DOHH2 (cell line): ENCODE data around the gene RAC2.

ENCODE experiments used
- H3F3A ChIP-seq: fragments of 200-600 bp; sonication (generic), shearing (Covaris generic); 2 replicates; pipeline ENCODE4 v1.6.0; 2016; ENCODE audit warnings: antibody characterized with exemption, mild to moderate bottlenecking; ENCODE audit not compliant: control insufficient read depth, insufficient read depth
- H3K27ac ChIP-seq: fragments of 200-600 bp; sonication (generic); 2 replicates; pipeline ENCODE4 v1.5.1; 2014; ENCODE audit warnings: low read depth, mild to moderate bottlenecking, low read length, moderate library complexity
- H3K27me3 ChIP-seq: fragments of 200-600 bp; sonication (generic); 2 replicates; pipeline ENCODE4 v1.6.1; 2014; ENCODE audit warnings: mild to moderate bottlenecking, low read length, mixed read lengths; ENCODE audit not compliant: control insufficient read depth
- H3K36me3 ChIP-seq: fragments of 200-600 bp; sonication (generic); 2 replicates; pipeline ENCODE4 v1.6.1; 2014; ENCODE audit warnings: mild to moderate bottlenecking, low read length, moderate library complexity, mixed read lengths; ENCODE audit not compliant: control insufficient read depth
- H3K4me1 ChIP-seq: fragments of 200-600 bp; sonication (generic); 2 replicates; pipeline ENCODE4 v1.6.1; 2014; ENCODE audit warnings: mild to moderate bottlenecking, low read length, mixed read lengths; ENCODE audit not compliant: control insufficient read depth
- H3K4me2 ChIP-seq: fragments of 200-600 bp; sonication (generic); 2 replicates; pipeline ENCODE4 v1.6.0; 2014; ENCODE audit warnings: mild to moderate bottlenecking, low read length, moderate library complexity
- H3K4me3 ChIP-seq: fragments of 200-600 bp; sonication (generic); 2 replicates; pipeline ENCODE4 v1.5.1; 2014; ENCODE audit warnings: mild to moderate bottlenecking, low read length, mixed read lengths
- H3K79me2 ChIP-seq: fragments of 200-600 bp; sonication (generic); 2 replicates; pipeline ENCODE4 v1.6.1; 2014; ENCODE audit warnings: mild to moderate bottlenecking, low read length, mixed read lengths; ENCODE audit not compliant: control insufficient read depth
- H3K9me2 ChIP-seq: fragments of 200-600 bp; sonication (generic); replicated peaks from 2 replicates; pipeline ENCODE4 v1.6.1; 2014; ENCODE audit warnings: mild to moderate bottlenecking, low read length, mixed read lengths; ENCODE audit not compliant: control insufficient read depth
- H3K9me3 ChIP-seq: fragments of 200-600 bp; sonication (generic); 2 replicates; pipeline ENCODE4 v1.6.1; 2014; ENCODE audit warnings: antibody characterized with exemption, low read length, mixed read lengths; ENCODE audit not compliant: control insufficient read depth, insufficient read depth
- H4K20me1 ChIP-seq: fragments of 200-600 bp; sonication (generic); 2 replicates; pipeline ENCODE4 v1.6.0; 2014; ENCODE audit warnings: low read depth, mild to moderate bottlenecking, antibody characterized with exemption, low read length, moderate library complexity; ENCODE audit not compliant: control insufficient read depth, insufficient read depth
- EZH2phosphoT487 ChIP-seq: fragments of 200-600 bp; sonication (generic); IDR thresholded peaks from 2 replicates; pipeline ENCODE4 v1.6.1; 2017; ENCODE audit warnings: borderline replicate concordance, mild to moderate bottlenecking, antibody characterized with exemption, low read length, moderate library complexity, mixed read lengths
- TF ChIP-seq, protein P1 (sequence below): fragments of 200-600 bp; sonication (generic); IDR thresholded peaks from one replicate; pipeline ENCODE4 v1.5.1; 2014; ENCODE audit warnings: antibody characterized with exemption, mild to moderate bottlenecking, low read depth, low read length; ENCODE audit not compliant: poor library complexity, severe bottlenecking

Gene RAC2

DNA sequence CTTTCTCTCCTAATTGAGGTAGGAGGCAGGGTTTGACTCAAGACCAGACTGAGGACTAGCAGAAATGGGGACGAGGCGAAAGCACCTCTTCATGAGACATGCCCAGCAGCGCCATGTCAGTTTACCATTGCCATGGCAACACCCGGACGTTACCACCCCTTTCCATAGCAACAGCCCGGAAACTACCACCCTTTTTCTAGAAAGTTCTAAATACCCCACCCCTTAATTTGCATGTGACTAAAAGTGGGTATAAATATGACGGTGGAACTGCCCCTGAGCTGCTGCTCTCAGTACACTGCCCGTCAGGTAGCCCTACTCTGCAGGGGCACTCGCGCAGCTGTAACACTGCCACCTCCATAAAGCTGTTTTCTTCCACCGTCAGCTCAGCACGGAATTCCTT, 5.9 kb upstream of the RAC2 start:
- Histone ChIP-seq H3K4me1 (peaks cover 43% of the 10 kb centered on the region), H3K9me3 (no peaks in the 10 kb centered on the region), H3F3A (peaks cover 18% of the 10 kb centered on the region), H3K27ac (no peak overlapping the region), H3K36me3 (no peaks in the 10 kb centered on the region), H3K79me2 (no peaks in the 10 kb centered on the region), H4K20me1 (no peaks in the 10 kb centered on the region), H3K4me2 (no peak overlapping the region), H3K9me2 (no peaks in the 10 kb centered on the region), H3K27me3 (peaks cover 2% of the 10 kb centered on the region; the same call in 1 of the 2 replicates), H3K4me3 (no peak overlapping the region)
- TF ChIP-seq, protein P1, sequence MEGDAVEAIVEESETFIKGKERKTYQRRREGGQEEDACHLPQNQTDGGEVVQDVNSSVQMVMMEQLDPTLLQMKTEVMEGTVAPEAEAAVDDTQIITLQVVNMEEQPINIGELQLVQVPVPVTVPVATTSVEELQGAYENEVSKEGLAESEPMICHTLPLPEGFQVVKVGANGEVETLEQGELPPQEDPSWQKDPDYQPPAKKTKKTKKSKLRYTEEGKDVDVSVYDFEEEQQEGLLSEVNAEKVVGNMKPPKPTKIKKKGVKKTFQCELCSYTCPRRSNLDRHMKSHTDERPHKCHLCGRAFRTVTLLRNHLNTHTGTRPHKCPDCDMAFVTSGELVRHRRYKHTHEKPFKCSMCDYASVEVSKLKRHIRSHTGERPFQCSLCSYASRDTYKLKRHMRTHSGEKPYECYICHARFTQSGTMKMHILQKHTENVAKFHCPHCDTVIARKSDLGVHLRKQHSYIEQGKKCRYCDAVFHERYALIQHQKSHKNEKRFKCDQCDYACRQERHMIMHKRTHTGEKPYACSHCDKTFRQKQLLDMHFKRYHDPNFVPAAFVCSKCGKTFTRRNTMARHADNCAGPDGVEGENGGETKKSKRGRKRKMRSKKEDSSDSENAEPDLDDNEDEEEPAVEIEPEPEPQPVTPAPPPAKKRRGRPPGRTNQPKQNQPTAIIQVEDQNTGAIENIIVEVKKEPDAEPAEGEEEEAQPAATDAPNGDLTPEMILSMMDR, result no peak
- no peak for TF ChIP-seq EZH2phosphoT487

DNA sequence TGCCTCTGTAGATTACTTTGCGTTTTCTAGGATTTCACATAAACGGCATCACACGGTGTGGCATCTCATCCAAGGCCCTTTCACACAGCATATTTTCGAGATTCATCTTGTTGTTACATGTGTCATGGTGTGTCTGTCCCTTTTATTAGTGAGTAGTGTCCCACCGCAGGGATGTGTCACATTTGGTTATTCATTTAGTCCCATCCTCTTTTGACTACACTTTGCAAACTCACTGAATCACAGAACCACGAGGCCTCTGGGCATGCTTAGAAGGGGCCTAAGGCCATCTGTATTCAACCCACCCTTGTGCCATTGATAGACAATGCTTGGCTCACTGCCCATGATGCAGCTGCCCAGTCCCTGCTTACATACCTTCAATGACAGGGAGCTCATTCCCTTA, 4.2 kb upstream of the RAC2 start:
- Histone ChIP-seq H3K27me3 (no peaks in the 10 kb centered on the region), H3K9me2 (no peaks in the 10 kb centered on the region), H3K9me3 (no peaks in the 10 kb centered on the region), H3K27ac (no peak overlapping the region), H3K36me3 (peaks cover 6% of the 10 kb centered on the region), H3K79me2 (peaks cover 7% of the 10 kb centered on the region), H3K4me3 (no peak overlapping the region), H3K4me1 (peaks cover 50% of the 10 kb centered on the region), H4K20me1 (no peaks in the 10 kb centered on the region), H3F3A (peaks cover 26% of the 10 kb centered on the region), H3K4me2 (no peak overlapping the region)
- TF ChIP-seq, protein P1, result no peak
- TF ChIP-seq EZH2phosphoT487, result no peak

DNA sequence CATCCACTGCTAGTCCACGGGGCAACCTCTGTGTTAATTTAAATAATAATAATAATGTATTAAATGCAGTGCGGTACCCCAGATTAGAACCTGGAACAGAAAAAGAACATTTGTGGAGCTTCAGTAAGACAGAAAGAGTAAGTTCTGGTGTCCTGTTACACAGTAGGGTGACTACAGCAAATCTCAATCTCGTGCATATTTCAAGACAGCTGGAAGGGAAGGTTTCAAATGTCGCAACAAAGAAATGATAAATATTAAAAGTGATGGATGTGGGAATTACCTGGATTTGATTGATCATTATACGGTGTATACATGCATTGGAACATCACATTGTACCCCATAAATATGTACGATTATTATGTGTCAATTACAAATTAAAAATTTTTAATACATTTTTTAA, 1.7 kb upstream of the RAC2 start:
- H3K4me1 ChIP-seq, result peaks cover 68% of the 10 kb centered on the region
- H4K20me1 ChIP-seq, result no peaks in the 10 kb centered on the region
- peaks cover 24% of the 10 kb centered on the region for H3K36me3 ChIP-seq
- H3K27me3 ChIP-seq, result no peaks in the 10 kb centered on the region
- H3K79me2 ChIP-seq, result peaks cover 32% of the 10 kb centered on the region
- no peaks in the 10 kb centered on the region for H3K9me2 ChIP-seq
- H3K27ac ChIP-seq, result peak overlapping the region; percentile 93
- peaks cover 18% of the 10 kb centered on the region for H3F3A ChIP-seq
- peak overlapping the region; percentile 23; the same call in 1 of the 2 replicates for H3K4me3 ChIP-seq
- H3K9me3 ChIP-seq, result no peaks in the 10 kb centered on the region
- TF ChIP-seq, protein P1, result no peak
- no peak for TF ChIP-seq EZH2phosphoT487
- peak overlapping the region; percentile 83 for H3K4me2 ChIP-seq
